DOHH2 (cell line): Measurements from ENCODE around the gene TNFRSF19.
"Not testable (repeated sequence)": the region's sequence is repeated elsewhere in the genome, so short reads cannot be mapped to it uniquely, and the experiment has no call there.

Experiments
- H3F3A ChIP-seq: fragments of 200-600 bp; sonication (generic), shearing (Covaris generic); 2 replicates; pipeline ENCODE4 v1.6.0; 2016; ENCODE audit warnings: antibody characterized with exemption, mild to moderate bottlenecking; ENCODE audit not compliant: control insufficient read depth, insufficient read depth
- H3K27ac ChIP-seq: fragments of 200-600 bp; sonication (generic); 2 replicates; pipeline ENCODE4 v1.5.1; 2014; ENCODE audit warnings: low read depth, mild to moderate bottlenecking, low read length, moderate library complexity
- H3K27me3 ChIP-seq: fragments of 200-600 bp; sonication (generic); 2 replicates; pipeline ENCODE4 v1.6.1; 2014; ENCODE audit warnings: mild to moderate bottlenecking, low read length, mixed read lengths; ENCODE audit not compliant: control insufficient read depth
- H3K36me3 ChIP-seq: fragments of 200-600 bp; sonication (generic); 2 replicates; pipeline ENCODE4 v1.6.1; 2014; ENCODE audit warnings: mild to moderate bottlenecking, low read length, moderate library complexity, mixed read lengths; ENCODE audit not compliant: control insufficient read depth
- H3K4me1 ChIP-seq: fragments of 200-600 bp; sonication (generic); 2 replicates; pipeline ENCODE4 v1.6.1; 2014; ENCODE audit warnings: mild to moderate bottlenecking, low read length, mixed read lengths; ENCODE audit not compliant: control insufficient read depth
- H3K4me2 ChIP-seq: fragments of 200-600 bp; sonication (generic); 2 replicates; pipeline ENCODE4 v1.6.0; 2014; ENCODE audit warnings: mild to moderate bottlenecking, low read length, moderate library complexity
- H3K4me3 ChIP-seq: fragments of 200-600 bp; sonication (generic); 2 replicates; pipeline ENCODE4 v1.5.1; 2014; ENCODE audit warnings: mild to moderate bottlenecking, low read length, mixed read lengths
- H3K79me2 ChIP-seq: fragments of 200-600 bp; sonication (generic); 2 replicates; pipeline ENCODE4 v1.6.1; 2014; ENCODE audit warnings: mild to moderate bottlenecking, low read length, mixed read lengths; ENCODE audit not compliant: control insufficient read depth
- H3K9me2 ChIP-seq: fragments of 200-600 bp; sonication (generic); replicated peaks from 2 replicates; pipeline ENCODE4 v1.6.1; 2014; ENCODE audit warnings: mild to moderate bottlenecking, low read length, mixed read lengths; ENCODE audit not compliant: control insufficient read depth
- H3K9me3 ChIP-seq: fragments of 200-600 bp; sonication (generic); 2 replicates; pipeline ENCODE4 v1.6.1; 2014; ENCODE audit warnings: antibody characterized with exemption, low read length, mixed read lengths; ENCODE audit not compliant: control insufficient read depth, insufficient read depth
- H4K20me1 ChIP-seq: fragments of 200-600 bp; sonication (generic); 2 replicates; pipeline ENCODE4 v1.6.0; 2014; ENCODE audit warnings: low read depth, mild to moderate bottlenecking, antibody characterized with exemption, low read length, moderate library complexity; ENCODE audit not compliant: control insufficient read depth, insufficient read depth
- CTCF ChIP-seq: fragments of 200-600 bp; sonication (generic); IDR thresholded peaks from one replicate; pipeline ENCODE4 v1.5.1; 2014; ENCODE audit warnings: antibody characterized with exemption, mild to moderate bottlenecking, low read depth, low read length; ENCODE audit not compliant: poor library complexity, severe bottlenecking
- EZH2phosphoT487 ChIP-seq: fragments of 200-600 bp; sonication (generic); IDR thresholded peaks from 2 replicates; pipeline ENCODE4 v1.6.1; 2017; ENCODE audit warnings: borderline replicate concordance, mild to moderate bottlenecking, antibody characterized with exemption, low read length, moderate library complexity, mixed read lengths

Gene TNFRSF19

GRCh38 chr13:23592596-23592995 lies 22.4 kb downstream of the TNFRSF19 start:
- Histone ChIP-seq H3F3A (no peaks in the 10 kb centered on the region), H3K36me3 (no peaks in the 10 kb centered on the region)
- no peak for TF ChIP-seq EZH2phosphoT487
- TF ChIP-seq CTCF = no peak

GRCh38 chr13:23593148-23593547 lies 22.9 kb downstream of the TNFRSF19 start:
- no peaks in the 10 kb centered on the region for H3K27me3 ChIP-seq
- H3K79me2 ChIP-seq = no peaks in the 10 kb centered on the region
- no peaks in the 10 kb centered on the region for H3K4me1 ChIP-seq
- H3K9me3 ChIP-seq = no peaks in the 10 kb centered on the region
- H3K9me2 ChIP-seq = no peaks in the 10 kb centered on the region
- no peak overlapping the region for H3K4me3 ChIP-seq
- H3K27ac ChIP-seq = no peak overlapping the region
- no peaks in the 10 kb centered on the region for H3K36me3 ChIP-seq
- TF ChIP-seq EZH2phosphoT487 (no peak), CTCF (no peak)
- no peak overlapping the region for H3K4me2 ChIP-seq
- H4K20me1 ChIP-seq = no peaks in the 10 kb centered on the region
- H3F3A ChIP-seq = no peaks in the 10 kb centered on the region

More at GRCh38 chr13:23592596-23592995, 22.4 kb downstream of the TNFRSF19 start:
- Histone ChIP-seq H3K4me1 (no peaks in the 10 kb centered on the region), H3K9me3 (no peaks in the 10 kb centered on the region), H3K4me2 (no peak overlapping the region), H3K27me3 (no peaks in the 10 kb centered on the region), H4K20me1 (no peaks in the 10 kb centered on the region), H3K9me2 (no peaks in the 10 kb centered on the region), H3K79me2 (no peaks in the 10 kb centered on the region), H3K4me3 (no peak overlapping the region), H3K27ac (no peak overlapping the region)

GRCh38 chr13:23594290-23594689 lies 24.1 kb downstream of the TNFRSF19 start:
- not testable (repeated sequence) for H3K4me3 ChIP-seq, H3F3A ChIP-seq, H3K27me3 ChIP-seq, H3K27ac ChIP-seq, H3K4me1 ChIP-seq, H3K4me2 ChIP-seq, H3K9me2 ChIP-seq, H3K9me3 ChIP-seq, H4K20me1 ChIP-seq, H3K36me3 ChIP-seq, H3K79me2 ChIP-seq

- Histone ChIP-seq H3K36me3 (no peaks in the 10 kb centered on the region), H4K20me1 (no peaks in the 10 kb centered on the region), H3K4me2 (no peak overlapping the region), H3K4me1 (no peaks in the 10 kb centered on the region), H3K9me3 (no peaks in the 10 kb centered on the region), H3K4me3 (no peak overlapping the region), H3K27ac (no peak overlapping the region), H3K27me3 (peaks cover 3% of the 10 kb centered on the region; the same call in 1 of the 2 replicates), H3F3A (no peaks in the 10 kb centered on the region), H3K9me2 (no peaks in the 10 kb centered on the region), H3K79me2 (no peaks in the 10 kb centered on the region)
- TF ChIP-seq EZH2phosphoT487 (no peak), CTCF (no peak)
Measured at GRCh38 chr13:23598369-23598768, 28.2 kb downstream of the TNFRSF19 start.
